HG03066 (cell line): ENCODE data around the gene NUP210L.
"Not testable (repeated sequence)": the region's sequence is repeated elsewhere in the genome, so short reads cannot be mapped to it uniquely, and the experiment has no call there.

Experiments
- ATAC-seq: cut with Tn5 transposase; IDR thresholded peaks from one replicate; pipeline ENCODE4 v1.9.1; 2021; ENCODE audit warnings: low read depth; ENCODE audit not compliant: unreplicated experiment

The NUP210L gene

DNA sequence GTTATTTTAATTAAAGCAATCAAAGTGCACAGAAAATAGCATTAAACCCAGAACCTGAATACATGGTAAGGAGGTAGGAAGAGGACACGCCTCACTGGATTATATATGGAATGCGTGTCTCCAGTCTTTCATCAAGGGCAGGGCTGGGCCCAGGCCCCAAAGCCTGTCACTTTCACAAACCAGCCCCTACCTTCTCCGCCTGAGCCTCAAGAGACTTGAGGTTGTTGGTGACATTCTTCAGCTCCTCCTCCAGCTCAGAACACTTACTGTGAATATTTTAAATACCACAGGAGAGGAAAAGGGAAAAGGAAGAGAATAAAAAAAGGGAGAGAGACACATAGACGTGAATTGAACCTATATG lies 16.3 kb upstream of the NUP210L start:
- ATAC-seq = no peak

DNA sequence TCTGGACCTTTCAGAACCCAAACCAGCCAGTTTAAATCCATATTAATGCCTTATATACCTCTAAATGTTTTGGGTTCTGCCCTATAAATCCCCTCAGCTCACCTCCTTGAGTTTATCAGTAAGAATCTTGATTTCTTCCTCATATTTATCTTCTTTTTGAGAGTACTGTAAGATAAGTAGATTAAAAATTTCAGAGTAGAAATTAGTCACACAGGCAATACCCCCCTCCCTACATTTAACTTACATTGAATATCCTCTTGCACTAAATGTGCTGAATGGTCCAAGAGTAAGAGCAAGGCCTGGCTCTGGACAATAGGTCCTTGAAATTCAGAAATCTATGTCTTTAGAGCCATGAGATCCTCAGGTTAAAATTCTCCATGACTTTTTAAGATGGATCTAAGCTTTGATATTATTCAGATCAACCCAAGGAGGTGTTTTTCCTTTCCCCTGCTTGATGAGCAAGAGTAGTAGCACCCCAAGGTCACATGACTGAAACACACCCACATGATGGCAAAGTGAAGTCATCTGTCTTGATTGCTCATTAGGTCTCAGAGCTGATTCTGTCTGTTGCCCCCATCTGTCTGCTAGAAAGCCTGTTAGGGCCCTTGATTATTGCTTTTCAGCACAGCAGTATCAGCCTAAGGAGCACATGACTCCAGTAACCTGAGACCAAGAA lies 15.8 kb upstream of the NUP210L start:
- ATAC-seq = no peak

DNA sequence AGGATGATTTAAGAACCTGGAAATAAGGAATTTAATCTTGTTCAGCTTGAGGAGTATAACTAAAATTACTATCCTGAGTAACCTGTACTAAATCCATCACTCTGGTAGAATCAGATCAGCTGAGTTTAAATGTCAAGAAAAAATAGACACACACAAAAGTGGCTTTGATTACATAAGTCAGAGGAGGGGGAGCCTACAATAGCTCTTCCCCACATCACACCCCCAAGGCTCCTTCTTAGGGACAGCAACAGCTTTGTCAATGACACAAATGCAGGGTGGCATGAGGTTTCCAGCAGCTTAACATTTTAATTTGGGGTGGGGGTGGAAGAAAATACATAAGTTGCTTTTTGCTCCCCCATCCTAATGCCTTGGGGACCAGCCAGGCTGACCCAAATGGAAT lies 12.6 kb upstream of the NUP210L start:
- no peak for ATAC-seq

DNA sequence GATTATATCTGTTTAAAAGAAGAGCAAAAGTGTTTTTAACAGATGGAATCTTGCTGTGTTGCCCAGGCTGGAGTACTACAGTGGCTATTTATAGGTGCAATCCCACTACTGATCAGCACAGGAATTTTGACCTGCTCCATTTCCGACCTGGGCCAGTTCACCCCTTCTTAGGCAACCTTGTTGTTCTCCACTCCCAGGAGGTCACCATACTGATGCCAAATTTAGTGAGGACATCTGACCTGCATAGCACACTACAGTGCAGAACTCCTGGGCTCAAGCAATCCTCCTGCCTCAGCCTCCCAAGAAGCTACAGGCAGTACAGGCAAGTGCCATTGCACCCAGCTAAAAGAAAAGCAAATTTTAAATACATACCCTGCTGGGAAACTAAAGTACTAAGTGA lies 11.3 kb upstream of the NUP210L start:
- ATAC-seq = no peak

DNA sequence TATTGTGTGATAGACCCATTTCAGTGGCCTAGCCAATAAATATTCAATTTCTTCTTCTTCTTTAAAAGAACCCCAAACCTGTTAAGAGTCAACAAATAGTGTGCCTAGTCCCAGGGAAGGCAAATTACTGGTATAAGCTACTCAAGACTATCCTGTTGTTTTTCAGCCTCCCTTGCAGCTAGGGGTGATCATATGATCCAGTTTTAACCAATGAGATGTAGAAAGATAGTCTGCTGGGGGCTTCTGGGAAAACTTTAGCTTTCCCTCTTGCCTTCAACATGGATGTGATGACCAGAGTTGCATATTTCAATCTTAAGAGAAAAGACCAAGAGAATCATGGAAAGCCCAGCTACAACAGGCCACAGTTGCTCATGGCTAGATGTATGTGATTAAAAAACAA lies 4.7 kb upstream of the NUP210L start:
- no peak for ATAC-seq

DNA sequence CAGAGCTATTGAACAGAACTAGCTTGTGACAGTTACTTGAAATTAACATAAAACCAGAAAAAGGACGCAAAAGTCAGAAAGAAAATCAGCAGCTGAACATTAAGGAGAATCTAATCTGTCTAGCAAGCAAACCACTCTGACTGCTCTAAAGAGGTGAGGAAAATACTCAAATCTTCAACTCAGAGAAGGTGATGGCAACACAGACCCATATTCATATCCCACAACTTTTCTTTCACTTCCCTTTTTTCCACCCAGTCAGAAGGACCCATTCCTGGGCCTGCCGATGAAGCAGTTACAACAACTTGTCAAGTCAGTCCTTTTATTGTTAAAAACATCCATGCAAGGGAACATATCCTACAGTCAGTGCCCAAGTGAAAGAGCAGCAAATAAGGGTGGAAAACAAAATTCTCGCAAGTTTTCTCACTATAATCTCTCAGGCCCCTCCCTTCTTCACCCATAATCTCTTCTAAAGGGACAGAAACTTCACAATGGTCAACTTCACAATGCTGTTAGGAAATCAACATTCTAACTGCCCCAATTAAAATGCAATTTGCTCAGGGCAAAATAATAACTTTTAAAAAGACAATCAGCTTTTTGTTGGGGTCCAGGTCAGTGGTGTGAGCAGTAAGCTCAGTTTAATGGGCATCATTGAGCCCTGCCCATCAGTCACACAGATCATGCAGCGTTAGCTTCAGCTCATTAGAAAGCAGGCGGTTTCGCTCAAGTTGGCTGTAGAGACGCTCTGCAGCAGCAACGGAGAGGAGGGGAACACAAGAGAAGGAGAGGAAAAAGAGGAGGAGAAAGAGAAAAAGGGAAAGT lies 3.6 kb upstream of the NUP210L start:
- ATAC-seq = no peak

DNA sequence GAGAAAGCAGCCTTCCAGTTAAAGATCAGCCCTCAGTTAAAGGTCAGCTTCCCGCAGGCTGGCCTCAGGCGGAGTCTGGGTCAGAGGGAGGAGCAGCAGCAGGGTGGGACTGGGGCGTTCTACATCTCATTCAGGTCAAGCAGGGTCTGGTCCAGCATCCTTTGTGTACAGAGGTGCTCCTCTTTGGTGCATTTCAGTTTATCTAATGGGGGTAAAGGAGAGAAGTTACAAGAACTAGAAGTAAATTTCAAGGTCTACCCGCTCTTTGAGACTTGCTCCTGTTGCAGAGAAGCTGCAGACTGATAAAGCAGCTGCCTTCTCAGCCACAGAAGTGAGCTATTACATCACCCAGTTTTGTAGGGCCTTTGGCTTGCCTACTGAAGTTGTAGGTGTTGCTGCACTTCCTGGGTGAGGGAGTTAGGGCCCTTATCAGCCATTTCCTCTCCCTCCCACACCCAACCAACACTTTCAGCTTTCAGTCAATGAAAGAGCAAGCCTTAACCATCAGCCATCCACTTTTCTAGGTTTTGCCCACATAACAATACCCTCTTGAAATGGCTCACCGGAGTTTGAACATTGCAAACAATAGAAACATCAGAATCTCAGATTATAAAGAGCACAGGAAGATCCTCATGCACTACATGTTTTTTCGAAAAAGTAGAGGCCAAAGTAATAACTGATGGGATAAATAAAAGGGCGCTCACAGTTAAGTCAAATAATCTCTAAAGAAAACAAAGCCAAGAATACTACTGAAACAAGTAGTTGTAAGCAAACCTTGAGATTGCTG lies 2.8 kb upstream of the NUP210L start:
- ATAC-seq = no peak

DNA sequence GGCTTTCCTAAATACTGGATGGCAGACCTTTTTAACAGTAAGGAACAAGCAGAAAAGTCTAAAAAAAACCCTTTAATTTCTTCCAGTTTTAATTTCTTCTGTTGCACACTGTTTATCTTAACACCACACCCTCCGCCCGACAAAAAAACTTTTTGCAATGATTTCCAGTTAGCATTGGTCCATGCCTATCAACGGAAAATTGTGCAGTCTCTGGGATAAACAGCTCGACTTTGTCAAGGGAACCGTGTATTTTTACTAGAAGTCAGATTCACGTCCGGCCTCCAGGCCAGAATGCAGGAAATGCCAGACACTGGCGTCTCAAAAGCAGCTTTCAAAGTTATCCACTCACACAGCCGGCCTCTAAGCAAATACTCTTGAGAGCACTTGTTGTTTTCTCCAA lies 378 bp upstream of the NUP210L start:
- no peak for ATAC-seq

DNA sequence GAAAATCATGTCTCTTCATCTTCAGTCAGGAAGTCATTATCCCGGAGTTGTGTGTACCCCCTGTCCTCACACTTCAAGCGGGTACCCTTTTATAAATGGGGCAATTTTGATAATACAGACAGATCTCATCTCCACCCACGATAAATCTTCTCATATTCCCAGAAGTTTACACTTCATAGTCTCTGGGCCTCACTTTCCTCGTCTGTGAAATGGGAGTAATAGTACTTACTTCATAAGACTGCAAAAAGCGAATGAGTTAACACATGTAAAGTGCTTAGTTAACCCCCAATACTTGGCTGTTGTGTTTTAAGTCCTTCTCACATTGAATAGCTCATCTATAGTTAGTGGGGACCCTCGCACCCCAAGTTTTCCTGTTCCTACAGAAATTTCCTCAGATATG lies 820 bp downstream of the NUP210L start:
- ATAC-seq = no peak

DNA sequence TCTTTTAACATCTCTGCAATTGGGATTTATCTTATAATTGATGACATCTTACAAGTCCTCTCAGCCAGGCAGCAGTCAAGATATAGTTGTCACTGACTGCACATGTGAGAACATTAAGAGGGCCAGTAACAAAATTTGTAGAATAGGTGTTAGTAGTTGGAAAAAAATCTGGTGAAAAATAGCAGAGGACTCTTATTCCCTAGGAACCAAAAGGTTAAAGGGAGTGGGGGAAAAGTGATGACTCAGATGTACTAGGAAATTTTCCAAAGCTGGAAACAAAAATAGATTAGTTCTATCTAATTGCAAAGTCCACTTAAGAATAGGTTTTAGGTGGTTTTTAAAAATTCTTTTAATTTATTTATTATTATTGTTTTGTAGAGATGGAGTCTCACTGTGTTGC lies 3.6 kb downstream of the NUP210L start:
- ATAC-seq = no peak

DNA sequence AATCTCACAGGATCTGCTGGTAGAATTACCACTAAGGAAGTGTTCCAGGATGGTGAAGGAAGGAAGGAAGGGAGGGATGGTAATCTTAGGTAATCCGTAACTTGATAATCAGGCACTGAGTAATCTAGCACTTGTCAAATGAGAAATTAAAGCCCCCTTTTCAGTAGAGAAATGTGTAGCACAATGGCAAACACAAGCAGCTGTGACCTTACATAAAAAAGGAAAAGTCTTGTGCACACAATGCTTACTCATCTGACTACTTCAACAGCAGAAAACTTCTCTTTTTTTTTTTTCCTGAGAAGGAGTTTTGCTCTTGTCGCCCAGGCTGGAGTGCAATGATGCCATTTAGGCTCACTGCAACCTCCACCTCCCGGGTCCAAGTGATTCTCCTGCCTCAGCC lies 6.1 kb downstream of the NUP210L start:
- no peak for ATAC-seq

DNA sequence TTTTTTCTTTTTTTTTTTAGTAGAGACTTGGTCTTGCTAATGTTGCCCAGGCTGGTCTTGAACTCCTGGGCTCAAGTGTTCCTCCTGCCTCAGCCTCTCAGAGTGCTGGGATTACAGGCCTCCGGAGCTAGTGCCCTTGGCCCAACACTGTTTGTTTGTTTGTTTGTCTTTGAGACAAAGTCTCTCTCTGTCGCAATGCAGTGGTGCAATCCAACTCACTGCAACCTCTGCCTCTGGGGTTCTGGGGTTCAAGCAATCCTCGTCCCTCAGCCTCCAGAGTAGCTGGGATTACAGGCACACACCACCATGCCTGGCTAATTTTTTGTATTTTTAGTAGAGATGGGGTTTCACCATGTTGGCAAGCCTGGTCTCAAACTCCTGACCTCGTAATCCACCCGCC lies 7.4 kb downstream of the NUP210L start:
- ATAC-seq = not testable (repeated sequence)

DNA sequence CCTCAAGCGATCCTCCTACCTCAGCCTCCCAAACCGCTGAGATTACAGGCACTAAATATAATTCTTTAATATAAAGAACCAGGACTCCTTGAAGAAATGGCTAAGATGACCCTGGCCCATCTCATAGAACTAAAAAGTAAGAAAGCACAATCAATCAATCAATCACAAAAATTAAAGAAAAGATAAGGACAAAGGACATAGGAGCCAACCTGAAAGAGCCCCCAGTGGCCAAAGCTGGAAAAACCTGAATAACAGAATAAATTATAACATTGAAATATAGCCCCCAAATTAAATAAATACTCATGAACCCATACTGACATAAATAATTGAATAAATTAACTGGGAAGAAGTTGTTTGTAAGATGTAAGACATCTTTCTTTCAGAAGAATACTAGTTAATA lies 8.9 kb downstream of the NUP210L start:
- no peak for ATAC-seq

DNA sequence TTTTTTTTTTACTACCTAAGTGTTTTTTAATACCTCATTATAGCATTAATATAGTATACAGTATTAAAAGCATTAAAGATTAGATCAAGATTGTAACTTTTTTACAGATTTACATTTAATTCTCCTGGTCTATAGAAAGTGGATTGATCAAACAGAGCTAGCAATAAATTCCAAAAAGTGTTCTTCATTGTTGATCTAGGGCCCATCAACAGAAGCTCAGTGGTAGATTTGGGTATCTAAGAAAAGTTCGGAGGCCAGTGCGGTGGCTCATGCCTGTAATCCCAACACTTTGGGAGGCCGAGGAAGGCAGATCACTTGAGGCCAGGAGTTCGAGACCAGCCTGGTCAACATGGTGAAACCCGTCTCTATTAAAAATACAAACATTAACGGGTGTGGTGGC lies 12.5 kb downstream of the NUP210L start:
- ATAC-seq = no peak

DNA sequence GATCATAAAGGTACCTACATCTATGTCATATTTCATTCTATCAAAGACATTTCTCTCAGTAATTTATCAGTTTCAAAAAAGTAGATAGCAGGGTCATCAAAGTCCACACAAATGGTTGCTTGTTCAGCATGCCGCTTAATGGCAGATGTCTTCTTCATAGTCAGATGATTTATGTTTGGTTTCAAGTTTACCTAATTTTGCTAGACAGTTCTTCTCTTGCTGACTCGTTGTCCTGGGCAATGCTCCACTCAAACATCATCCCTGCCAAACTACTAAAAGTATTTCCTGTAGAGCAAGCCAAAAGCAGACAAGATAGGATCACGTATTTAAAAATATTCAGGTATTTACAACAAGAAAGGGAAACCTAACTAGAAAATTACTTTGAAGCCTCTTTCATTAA lies 13.6 kb downstream of the NUP210L start:
- ATAC-seq = no peak

DNA sequence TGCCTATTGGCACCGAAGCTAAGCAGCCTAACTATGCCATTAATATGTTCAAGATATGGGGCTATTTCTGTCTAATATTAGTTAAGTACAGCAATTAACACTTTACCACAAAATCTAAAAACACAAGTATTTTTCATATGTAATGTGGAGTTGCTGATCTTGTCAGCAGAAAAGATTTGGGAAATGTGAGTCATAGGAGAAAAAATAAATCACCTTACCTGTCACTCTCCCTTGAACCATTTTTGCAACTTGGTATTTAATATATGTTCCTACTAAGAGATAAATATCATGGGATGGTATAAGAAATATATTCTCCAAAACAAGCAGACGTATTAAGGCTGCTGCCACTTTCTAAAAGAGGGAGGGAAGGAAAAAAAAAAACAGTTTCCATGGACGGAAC lies 17.0 kb downstream of the NUP210L start:
- no peak for ATAC-seq

DNA sequence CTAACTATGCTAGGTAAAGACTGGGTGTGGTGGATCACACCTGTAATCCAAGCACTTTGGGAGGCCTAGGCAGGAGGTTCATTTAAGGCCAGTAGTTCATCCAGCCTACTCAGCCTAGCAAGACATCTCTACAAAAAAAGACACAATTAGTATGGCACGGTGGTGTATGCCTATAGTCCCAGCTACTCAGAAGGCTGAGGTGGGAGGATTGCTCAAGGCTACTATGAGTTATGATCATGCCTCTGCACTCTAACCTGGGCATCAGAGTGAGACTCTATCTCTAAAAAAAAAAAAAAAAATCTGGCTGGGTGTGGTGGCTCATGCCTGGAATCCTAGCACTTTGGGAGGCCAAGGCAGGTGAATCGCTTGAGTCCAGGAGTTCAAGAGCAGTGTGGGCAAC lies 21.6 kb downstream of the NUP210L start:
- no peak for ATAC-seq

DNA sequence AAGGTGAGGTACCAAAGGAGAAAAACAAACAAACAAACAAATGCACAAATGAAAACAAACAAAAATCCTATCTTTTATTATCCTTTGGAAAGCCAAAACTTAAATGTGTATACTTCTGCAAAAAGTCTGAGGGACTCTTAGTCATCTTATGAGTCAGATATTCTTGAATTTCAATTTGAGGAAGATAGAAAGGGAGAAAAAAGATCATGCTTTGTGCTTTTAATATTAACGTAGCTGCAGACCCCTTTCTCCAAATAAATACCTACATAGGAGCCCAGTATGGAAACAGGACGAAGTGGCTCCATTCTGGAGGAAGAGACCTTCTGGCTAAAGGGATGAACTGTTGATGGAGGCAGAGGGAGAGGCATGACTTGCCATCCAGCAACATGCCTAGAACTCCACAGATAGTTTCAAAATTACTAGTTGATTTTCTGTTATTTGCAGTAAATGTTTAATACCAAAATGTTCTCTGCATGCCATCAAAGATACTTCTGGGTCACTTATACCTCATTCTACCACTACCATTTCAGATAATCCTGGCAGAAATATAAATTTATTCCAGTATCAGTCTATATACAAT lies 25.4 kb downstream of the NUP210L start:
- no peak for ATAC-seq

DNA sequence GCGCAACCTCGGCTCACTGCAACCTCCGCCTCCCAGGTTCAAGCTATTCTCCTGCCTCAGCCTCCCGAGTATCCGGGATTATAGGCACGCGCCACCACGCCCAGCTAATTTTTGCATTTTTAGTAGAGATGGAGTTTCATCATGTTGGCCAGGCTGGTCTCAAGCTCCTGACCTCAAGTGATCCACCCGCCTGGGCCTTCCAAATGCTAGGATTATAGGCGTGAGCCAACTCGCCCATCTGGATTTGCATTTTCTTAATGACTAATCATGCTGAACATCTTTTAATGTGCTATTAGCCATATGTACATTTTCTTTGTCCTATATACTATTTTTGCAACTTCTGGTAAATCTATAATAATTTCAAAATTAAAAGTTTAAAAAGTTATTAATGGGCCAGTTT lies 31.7 kb downstream of the NUP210L start:
- not testable (repeated sequence) for ATAC-seq

DNA sequence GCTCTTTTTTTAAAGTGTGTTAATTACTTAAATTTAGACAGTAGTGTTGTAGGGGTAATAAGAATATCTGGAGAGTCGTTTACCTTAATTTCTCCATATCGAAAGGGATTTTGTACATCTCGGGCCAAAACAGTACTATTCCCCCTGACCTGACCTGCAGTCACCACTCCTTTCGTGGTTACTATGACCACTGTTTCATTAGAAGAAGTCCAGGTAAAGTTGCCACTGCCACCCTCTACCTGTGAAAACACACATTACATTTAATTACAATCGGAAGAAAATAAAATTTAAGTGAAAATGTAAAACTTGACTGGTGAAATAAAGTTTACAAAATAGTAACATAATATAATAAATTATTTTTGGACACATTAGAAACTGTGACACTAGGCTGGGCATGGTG lies 37.2 kb downstream of the NUP210L start:
- ATAC-seq = no peak

DNA sequence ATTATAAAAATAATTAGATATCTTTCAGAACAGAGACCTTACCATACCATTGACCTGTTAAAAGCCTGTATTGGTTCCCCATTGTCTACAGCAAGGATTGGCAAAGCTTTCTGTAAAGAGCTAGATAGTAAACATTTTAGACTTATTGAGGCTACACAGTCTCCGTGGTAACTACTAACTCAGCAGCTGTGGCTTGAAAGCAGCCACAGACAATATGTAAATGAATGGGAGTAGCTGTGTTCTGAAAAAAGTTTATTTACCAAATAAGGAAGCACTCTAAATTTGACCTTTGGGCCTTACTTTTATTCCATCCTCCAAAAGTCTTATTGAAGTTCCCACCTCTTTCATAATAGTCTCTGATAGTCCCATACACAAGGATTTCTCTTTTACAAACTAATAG lies 39.7 kb downstream of the NUP210L start:
- ATAC-seq = no peak
